NCI-H345 (cell line): ENCODE data around the gene BLM.

Experiments used
- DNase-seq: peaks from one replicate; lab custom pipeline; 2025; lab: John Stamatoyannopoulos, UW

The BLM gene

DNA sequence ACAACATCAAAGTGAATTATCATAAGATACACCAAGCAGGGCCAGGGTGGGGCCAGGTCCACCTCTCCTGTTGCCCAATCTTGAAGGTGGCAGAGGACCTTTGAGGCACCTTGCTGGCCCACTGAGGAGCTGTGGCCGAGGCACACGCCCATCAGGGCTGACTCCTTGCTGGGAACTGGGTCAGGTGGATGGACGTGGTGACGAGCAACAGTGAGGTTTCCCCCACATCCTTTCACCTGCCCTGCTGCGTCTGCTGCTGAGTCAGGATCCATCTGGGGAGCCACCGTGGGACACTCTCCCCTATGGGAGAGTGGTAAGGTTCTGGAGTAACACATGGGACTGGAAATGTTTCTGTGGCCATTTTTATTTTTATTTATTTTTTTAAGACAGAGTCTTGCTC lies 134.0 kb downstream of the BLM start:
- DNase-seq, result no peak

DNA sequence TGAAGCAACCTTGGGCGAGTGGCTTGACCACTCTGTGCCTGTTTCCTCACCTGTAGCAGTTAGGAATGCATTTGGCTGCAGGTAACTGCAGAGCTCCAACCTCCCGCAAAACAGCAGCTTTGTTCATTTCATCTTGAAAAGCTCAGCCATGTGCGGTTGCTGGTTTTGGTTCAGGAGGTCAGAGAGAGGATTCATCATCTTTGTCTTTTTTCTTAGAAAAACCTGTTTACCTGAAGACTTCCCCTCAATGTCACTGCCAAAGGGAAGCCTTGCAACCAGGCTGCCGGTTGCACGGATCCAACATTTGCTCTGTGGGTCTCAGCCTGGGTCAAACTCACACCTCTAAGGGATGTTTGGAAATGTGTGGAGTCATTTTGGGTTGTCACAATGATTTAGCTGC lies 134.8 kb downstream of the BLM start:
- DNase-seq, result no peak

DNA sequence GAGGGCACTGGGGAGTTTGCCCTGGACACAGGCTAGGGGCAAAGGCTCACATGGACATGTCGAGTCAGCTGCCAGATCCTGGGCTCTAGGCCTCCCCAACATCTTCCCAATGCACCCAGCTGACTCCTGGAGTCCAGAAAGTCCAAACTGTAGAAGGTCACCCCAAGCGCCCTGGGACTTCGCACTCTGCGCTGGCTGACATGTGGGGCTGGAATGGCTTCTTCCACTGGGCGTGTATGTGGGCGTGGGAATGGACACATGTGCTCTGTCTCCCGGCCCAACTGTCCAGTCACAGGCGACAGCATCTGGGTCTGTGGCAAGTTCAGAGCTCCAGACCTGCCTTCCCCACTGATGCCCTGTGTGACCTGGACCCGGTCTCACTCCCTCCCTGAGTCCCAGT lies 138.0 kb downstream of the BLM start:
- DNase-seq, result no peak

DNA sequence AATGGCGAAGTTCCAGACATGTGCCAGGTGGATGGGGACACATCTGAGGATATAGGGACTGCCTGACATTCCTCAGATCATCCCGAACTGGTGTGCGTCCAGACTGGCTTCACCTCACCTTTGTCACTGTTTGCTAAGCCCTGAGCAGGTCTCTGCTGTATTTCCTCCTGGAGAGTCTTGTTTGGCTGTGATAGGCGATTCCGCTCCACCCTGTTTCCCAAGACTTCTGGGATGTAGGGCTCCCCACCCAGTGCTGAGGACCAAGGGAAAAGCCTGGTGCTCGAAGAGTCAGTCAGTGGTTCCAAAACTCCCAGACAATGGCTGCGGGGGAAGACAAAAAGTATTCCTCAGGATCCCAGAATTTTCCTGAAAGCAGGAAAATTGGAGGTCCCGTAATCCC lies 140.2 kb downstream of the BLM start:
- DNase-seq, result no peak

DNA sequence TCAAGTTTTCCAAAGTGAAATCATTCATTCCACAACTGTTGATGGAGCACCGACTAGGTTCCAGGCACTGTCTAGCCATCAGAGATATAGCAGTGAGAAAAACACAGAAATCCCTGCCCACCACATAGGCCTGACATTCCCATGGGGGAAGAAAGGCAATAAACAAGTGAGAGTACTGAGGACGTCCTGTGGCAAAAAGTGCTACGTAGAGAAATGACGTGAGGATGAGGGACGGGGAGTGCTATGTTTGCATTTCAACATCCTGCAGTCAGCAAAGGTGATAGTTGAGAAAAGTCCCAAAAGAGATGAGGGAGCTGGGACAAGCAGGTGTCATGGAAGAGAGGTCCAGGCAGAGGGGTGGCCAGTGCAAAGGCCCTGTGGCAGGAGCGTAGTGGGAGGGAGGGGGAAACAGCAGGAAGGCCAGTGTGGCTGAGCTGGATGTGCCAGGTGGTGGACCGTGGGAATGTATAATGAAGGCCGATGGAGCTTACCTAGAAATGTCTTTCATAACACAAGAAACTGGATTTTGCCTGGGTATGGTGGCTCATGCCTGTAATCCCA lies 140.8 kb downstream of the BLM start:
- no peak for DNase-seq

DNA sequence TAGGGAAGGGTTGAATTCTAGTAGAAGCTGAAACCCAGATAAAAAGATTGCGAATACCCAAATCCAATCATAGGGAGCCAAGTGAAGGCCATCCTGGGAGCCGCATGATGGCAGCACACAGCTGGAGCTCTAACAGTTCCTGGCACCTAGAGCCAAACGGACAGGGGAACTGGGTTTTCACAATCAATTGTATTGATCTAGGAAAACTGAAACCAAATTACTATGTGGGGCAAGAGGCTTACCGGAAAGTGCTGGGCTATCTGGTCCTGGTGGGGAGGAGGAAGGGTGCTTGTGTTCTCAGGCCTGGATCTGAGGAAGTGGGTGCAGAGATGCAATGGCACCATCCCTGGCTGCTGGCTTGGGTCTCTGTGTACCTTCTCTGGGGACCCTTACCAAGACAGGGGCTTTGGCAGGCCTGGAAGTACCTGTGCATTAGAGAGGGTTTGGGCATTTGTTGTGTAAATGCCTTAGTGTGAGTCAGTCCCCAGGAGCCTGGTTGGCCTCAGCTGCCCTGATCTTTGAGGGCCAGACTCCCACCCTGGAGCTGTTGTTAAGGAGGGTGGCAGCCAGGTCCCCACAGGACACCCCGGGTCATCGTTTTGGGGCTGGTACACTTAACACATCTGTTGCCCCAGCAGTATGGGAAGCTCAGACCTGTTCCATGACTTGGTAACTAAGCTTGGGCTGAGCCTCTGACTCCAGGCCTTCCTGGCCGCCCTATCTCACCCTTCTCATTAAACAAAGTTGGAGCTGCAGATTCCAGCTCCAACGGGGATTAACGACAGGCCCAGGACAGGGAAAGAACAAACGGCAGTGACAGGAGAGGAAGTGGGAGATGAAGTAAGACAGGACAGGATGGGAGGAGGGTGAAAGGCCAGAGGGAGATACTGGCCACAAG lies 142.3 kb downstream of the BLM start:
- no peak for DNase-seq

DNA sequence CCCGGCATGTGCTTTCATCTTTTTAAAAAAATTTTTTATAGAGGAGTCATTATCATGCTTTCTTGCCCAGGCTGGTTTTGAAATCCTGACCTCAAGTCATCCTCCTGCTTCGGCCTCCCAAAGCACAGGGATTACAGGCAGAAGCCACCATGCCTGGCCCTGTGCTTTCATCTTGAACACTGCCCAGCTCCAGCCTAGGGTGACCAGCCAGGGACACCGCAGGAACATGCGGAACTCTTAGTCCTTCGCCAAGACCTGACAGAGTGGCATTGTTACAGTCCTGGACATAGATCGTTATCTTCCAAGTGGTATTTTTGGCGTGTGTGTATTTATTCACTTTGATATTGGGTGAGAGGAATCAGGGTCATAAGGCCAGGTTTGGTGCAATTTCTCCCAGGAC lies 143.3 kb downstream of the BLM start:
- no peak for DNase-seq

DNA sequence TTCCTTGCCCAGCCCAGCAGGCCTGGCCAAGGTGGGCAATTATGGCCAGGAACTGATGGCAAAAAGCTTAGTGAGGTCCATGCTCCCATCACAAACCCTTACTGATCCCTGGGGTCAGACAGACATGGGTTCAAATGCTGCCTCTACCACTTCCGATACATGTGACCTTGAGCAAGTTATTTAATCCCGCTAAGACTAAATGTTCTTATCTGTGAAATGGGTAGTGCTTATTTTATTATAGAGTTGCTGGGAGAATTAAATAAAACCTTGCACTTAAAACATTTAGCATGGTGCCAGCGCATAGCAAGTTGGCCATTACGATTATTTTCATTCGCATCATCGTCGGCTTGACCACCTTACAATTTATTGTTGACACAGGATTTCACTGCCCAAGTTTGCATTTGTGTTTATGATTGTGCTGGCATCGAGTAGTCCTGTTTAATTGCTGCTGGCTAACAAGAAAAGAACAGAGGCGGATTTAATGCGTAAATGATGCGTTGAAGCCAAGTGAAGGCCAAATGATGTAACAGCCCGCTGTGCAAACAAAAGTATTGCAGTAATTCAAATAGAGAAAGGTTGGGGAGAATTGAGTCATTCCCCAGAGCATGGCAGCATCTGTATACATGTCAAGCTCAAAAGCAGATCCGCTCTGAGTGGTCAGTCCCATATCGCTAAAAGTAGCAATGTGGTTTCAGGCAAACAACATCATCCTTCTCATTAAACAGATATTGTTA lies 144.0 kb downstream of the BLM start:
- DNase-seq, result peak; percentile 83

DNA sequence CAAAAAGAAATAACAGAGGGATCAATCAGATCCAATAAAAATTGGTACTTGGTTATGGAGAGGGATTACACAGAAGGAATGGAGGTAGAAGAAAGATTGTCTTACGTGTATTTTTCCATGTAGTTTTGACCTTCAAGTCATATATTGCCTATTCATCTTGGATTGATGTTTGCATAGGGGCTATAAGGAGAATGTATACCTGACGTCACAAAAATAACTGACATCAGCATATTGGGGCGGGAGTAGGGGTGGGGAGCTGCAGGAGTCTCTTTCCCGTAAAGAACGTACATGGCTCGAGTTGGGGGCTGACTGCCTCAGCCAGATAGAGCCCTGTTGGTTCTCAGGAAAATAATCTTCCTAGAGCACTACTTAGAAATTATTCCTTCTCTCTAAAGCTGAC lies 145.3 kb downstream of the BLM start:
- no peak for DNase-seq

DNA sequence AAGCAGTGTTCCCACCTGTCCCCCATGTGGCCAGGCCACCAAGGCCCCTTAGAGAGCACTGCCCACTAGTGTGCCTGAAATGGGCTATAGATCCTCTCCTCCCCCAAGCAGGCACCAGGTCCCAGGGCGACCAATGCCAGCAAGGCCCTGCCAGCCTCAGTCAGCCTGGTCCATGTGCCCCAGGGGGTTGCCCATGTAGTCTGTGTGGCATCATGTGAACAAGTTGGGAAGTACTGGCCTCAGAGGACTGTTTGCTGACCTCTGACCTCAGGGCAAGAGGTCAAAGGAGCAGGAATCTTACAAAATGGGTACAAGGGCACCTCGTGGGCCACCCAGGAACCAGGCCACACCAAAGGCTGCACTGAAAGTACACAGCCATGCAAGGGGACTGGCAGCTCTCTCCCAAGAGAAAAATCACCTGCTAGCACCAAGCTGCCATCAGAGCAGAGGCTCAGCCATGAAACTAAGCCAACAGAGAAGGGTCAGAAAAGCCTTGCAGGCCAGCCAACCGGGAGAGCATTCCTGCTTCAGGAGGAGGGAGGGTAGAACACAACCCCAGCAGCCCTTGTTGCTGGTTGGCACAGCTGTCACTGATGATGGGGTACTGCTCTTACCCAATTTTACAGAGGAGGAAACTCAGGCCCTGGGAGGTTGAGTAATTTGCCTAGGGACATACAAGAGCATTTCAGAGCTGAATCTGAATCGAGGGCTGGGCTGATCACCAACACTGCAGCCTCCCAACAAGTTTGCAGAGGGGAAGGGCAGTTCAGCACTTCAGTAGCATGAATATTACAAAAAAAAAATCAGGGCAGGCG lies 146.0 kb downstream of the BLM start:
- no peak for DNase-seq

DNA sequence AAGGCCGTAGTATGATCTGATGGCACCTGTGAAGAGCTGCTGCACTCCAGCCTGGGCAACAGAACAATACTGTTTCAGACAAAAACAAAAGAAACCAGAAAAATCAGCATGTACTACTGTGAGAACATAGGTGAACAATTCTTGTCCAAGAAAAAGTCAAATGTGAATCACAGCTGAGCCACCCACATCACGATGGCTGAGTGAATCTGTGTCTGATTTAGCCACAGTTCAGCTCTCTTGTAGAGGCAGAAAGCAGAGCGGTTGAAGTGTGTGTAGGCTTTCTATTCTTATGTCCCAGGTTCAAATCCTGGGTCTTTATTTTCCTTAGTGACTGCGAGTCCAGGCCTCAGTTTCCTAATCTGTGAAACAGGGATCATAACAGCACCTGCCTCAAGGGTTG lies 146.8 kb downstream of the BLM start:
- no peak for DNase-seq

DNA sequence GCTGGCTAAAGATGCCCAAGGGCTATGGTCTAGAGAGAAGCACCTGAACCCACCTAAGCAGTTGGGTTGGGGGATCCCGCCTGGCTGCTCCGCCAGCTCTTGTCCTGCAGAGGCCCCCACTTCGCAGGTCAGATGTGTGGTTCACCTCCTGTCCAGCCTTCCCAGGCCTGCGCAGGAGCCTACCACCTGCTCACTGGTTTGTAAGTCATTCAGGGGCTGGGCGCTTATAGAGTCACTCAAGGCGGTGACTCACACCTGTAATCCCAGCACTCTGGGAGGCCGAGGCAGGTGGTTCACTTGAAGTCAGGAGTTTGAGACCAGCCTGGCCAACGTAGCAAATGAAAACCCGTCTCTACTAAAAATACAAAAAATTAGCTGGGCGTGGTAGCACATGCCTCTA lies 147.4 kb downstream of the BLM start:
- DNase-seq, result no peak

DNA sequence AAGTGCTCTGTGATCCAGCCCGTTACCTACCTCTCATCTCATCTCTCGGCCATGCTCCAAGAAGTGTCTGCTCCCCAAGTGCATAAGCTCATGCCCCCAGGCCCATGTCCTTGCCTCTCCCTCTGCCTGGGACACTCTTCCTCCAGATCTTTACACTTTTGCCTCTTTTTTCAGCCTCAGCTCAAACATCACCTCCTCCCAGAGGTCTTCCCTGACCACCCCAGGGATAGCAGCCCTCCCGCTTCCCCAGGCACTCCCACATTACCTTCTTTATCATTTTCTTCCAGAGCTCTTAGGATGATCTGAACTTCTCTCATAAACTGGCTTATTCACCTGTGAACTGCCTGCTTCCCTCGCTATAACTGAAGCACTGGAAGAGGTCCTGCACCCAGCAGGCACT lies 148.6 kb downstream of the BLM start:
- no peak for DNase-seq
